CD14-positive monocyte (primary cell): ENCODE results near the gene HIPK3. TPM values are rescaled to one million over a fixed set of nuclear protein-coding genes. Genes with fewer than 3 reads are reported as not detected.

Experiments
- DNase-seq, 3 donors: peaks; one replicate each; pipeline ENCODE4 v3.0.0-alpha.2; 2011 to 2022
- H2AFZ ChIP-seq: 2 replicates; pipeline ENCODE4 v1.6.0; 2012; ENCODE audit warnings: mild to moderate bottlenecking, low read depth, low read length, inconsistent platforms; ENCODE audit not compliant: insufficient read depth, poor library complexity, severe bottlenecking
- H3K27ac ChIP-seq, 2 donors: 1 replicate in 1 of 2; 2 replicates in 1 of 2; pipeline ENCODE4 v1.5.1; 2012 to 2013; ENCODE audit warnings: low read length in 2 of 2, control low read depth in 1 of 2, inconsistent platforms in 1 of 2, low read depth in 1 of 2, mild to moderate bottlenecking in 1 of 2
- H3K27me3 ChIP-seq, 2 donors: one replicate each; pipeline versions ENCODE4 v1.6.0 to v1.6.1; 2011 to 2013; ENCODE audit warnings: low read length in 2 of 2; ENCODE audit not compliant: control insufficient read depth in 2 of 2, insufficient read depth in 2 of 2
- H3K36me3 ChIP-seq, 2 donors: replicated peaks in 1 of 2; 1 replicate in 1 of 2; 2 replicates in 1 of 2; pipeline versions ENCODE4 v1.5.1 to v1.6.1; 2012 to 2013; ENCODE audit warnings: low read length in 2 of 2, control low read depth in 1 of 2, inconsistent platforms in 1 of 2, mild to moderate bottlenecking in 1 of 2; ENCODE audit not compliant: insufficient read depth in 2 of 2, control insufficient read depth in 1 of 2
- H3K4me1 ChIP-seq, 2 donors: 1 replicate in 1 of 2; 2 replicates in 1 of 2; pipeline versions ENCODE4 v1.5.1 to v1.6.1; 2012 to 2013; ENCODE audit warnings: low read length in 2 of 2, control low read depth in 1 of 2, inconsistent platforms in 1 of 2, mild to moderate bottlenecking in 1 of 2, moderate library complexity in 1 of 2; ENCODE audit not compliant: insufficient read depth in 2 of 2, control insufficient read depth in 1 of 2
- H3K4me2 ChIP-seq: replicated peaks from 2 replicates; pipeline ENCODE3; 2012; ENCODE audit warnings: low read length, moderate library complexity, mild to moderate bottlenecking; ENCODE audit not compliant: poor library complexity, severe bottlenecking; ENCODE audit errors: extremely low read depth
- H3K4me3 ChIP-seq, 3 experiments: fragments of 200-600 bp in 1 of 3; sonication (generic) in 1 of 3; replicated peaks in 1 of 3; 1 replicate in 2 of 3; 2 replicates in 1 of 3; pipeline ENCODE4 v1.5.1; 2011 to 2013; ENCODE audit warnings: low read length in 3 of 3, mild to moderate bottlenecking in 3 of 3, control low read depth in 2 of 3, low read depth in 2 of 3, inconsistent platforms in 1 of 3, moderate library complexity in 1 of 3
- H3K79me2 ChIP-seq: 2 replicates; pipeline ENCODE4 v1.6.0; 2012; ENCODE audit warnings: mild to moderate bottlenecking, control low read depth, inconsistent platforms, low read length, moderate library complexity; ENCODE audit not compliant: insufficient read depth
- H3K9ac ChIP-seq: 2 replicates; pipeline ENCODE4 v1.6.0; 2017; ENCODE audit warnings: low read length, mild to moderate bottlenecking; ENCODE audit not compliant: insufficient read depth, poor library complexity, severe bottlenecking
- H3K9me3 ChIP-seq, 2 donors: replicated peaks in 1 of 2; 1 replicate in 1 of 2; 2 replicates in 1 of 2; pipeline versions ENCODE4 v1.5.1 to v1.6.1; 2012 to 2013; ENCODE audit warnings: low read length in 2 of 2, control low read depth in 1 of 2; ENCODE audit not compliant: control insufficient read depth in 1 of 2, insufficient read depth in 1 of 2
- H4K20me1 ChIP-seq: 2 replicates; pipeline ENCODE4 v1.6.0; 2012; ENCODE audit warnings: mild to moderate bottlenecking, low read length, control low read depth, moderate library complexity; ENCODE audit not compliant: insufficient read depth
- H3K27ac Mint-ChIP-seq, 7 donors: one replicate each; pipeline ENCODE4 v1.8.0; 2020; ENCODE audit warnings: mild to moderate bottlenecking in 7 of 7, mixed read lengths in 7 of 7, moderate library complexity in 6 of 7, inconsistent platforms in 2 of 7
- H3K27me3 Mint-ChIP-seq, 3 donors: one replicate each; pipeline ENCODE4 v1.8.0; 2021 to 2022; ENCODE audit warnings: low read depth in 3 of 3, mild to moderate bottlenecking in 3 of 3, mixed read lengths in 3 of 3, moderate library complexity in 3 of 3, inconsistent platforms in 1 of 3
- H3K36me3 Mint-ChIP-seq, 2 donors: one replicate each; pipeline ENCODE4 v1.8.0; 2020; ENCODE audit warnings: mixed read lengths in 2 of 2, inconsistent platforms in 1 of 2, mild to moderate bottlenecking in 1 of 2
- H3K4me1 Mint-ChIP-seq: one replicate; pipeline ENCODE4 v1.8.0; 2020; ENCODE audit warnings: mild to moderate bottlenecking, mixed read lengths
- H3K4me3 Mint-ChIP-seq, 2 donors: one replicate each; pipeline ENCODE4 v1.8.0; 2020; ENCODE audit warnings: mild to moderate bottlenecking in 2 of 2, mixed read lengths in 2 of 2, moderate library complexity in 1 of 2
- H3K9me3 Mint-ChIP-seq, 7 donors: one replicate each; pipeline ENCODE4 v1.8.0; 2020 to 2022; ENCODE audit warnings: mixed read lengths in 7 of 7, mild to moderate bottlenecking in 6 of 7, moderate library complexity in 6 of 7, inconsistent platforms in 2 of 7
- CTCF ChIP-seq: fragments of 200-600 bp; IDR thresholded peaks from one replicate; pipeline ENCODE4 v1.8.0; 2022; ENCODE audit warnings: antibody characterized with exemption, mild to moderate bottlenecking
- WGBS: methylation state at CpG from one replicate; pipeline ENCODE4 v1.1.5; 2013; ENCODE audit warnings: missing lambda C conversion rate; ENCODE audit not compliant: insufficient coverage; 5-methylcytosine and 5-hydroxymethylcytosine counted together
- intact Hi-C, 2 donors: fragments of 100-400 bp; cut with micrococcal nuclease; formaldehyde crosslinking; loops; one replicate each; pipeline versions ENCODE4 v1.15.0 to v1.15.1; 2023
- polyA plus RNA-seq, 3 donors: library from polyadenylated mRNA; depleted of rRNA in 1 of 3; unstranded in 2 of 3; stranded (reverse) in 1 of 3; fragments of 300-500 nt in 2 of 3; fragments of >200 nt in 1 of 3; fragmentation: Illumina TruSeq in 2 of 3; gene quantifications; 1 replicate in 2 of 3; 2 replicates in 1 of 3; pipeline ENCODE4 v1.2.3, GENCODE V29; 2012 to 2021

The HIPK3 gene
- polyA plus RNA-seq, 3 donors: 62.0 to 68.6 (median 63.5) TPM

- TF ChIP-seq CTCF: peak; percentile 71
- Histone ChIP-seq H4K20me1 (peaks cover 100% of the 10 kb centered on the region), H3K4me2 (no peak overlapping the region), H3K4me1 (peaks cover 9 to 17% of the 10 kb centered on the region in 2 donors), H2AFZ (no peak overlapping the region), H3K9me3 (no peaks in the 10 kb centered on the region), H3K4me3 (no peak overlapping the region), H3K9ac (no peak overlapping the region), H3K79me2 (peaks cover 100% of the 10 kb centered on the region), H3K36me3 (peaks cover 21 to 55% of the 10 kb centered on the region in 2 donors), H3K27me3 (no peaks in the 10 kb centered on the region), H3K27ac (peak overlapping the region in 1 of 2 donors; percentile 37)
- intact Hi-C loops: loop anchor here (5.0 to 10.0 kb wide), 4 partner anchors 55 to 365 kb away; partner anchors contain the start of gene HIPK3 (in 1 of the 2)
- Mint-ChIP-seq H3K4me1 (peaks cover 20% of the 10 kb centered on the region), H3K27ac (peak overlapping the region in 2 of 7 donors; percentile 23 to 81), H3K4me3 (no peak overlapping the region), H3K36me3 (peaks cover 16 to 33% of the 10 kb centered on the region in 2 donors), H3K9me3 (no peaks in the 10 kb centered on the region), H3K27me3 (no peaks in the 10 kb centered on the region)
- WGBS: 46% methylated on average over 3 of the region's 4 CpGs
- peak; percentile 39 to 53 (median 49) for DNase-seq
Measured at GRCh38 chr11:33329705-33330329, 72.6 kb downstream of the HIPK3 start.

DNA sequence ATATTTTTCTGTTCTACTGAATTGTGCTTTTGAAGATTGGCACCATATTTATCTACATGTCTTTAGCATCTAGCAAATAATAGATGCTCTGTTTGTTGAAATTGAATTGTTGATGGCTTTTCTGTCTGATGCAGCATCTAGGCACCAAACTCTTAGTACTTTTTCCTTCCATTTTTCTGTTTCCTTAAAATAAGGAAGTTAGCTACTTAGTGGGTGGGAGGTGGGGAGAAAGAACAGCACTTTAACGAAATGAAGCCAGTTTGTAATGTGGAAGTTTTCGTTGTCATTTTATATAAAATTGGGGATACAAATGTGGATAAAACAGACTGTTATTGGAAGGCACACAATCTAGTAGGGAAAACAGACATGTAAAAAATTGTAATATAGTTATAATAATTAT, 76.6 kb downstream of the HIPK3 start:
- no CpG with 5 or more reads among the region's 2 CpGs for WGBS
- Histone ChIP-seq H3K4me3 (no peak overlapping the region), H3K9ac (no peak overlapping the region), H3K4me2 (no peak overlapping the region), H2AFZ (no peak overlapping the region), H3K9me3 (no peaks in the 10 kb centered on the region), H3K36me3 (peaks cover 34 to 85% of the 10 kb centered on the region in 2 donors), H4K20me1 (peaks cover 100% of the 10 kb centered on the region), H3K79me2 (peaks cover 99% of the 10 kb centered on the region), H3K4me1 (peaks cover 9 to 14% of the 10 kb centered on the region in 2 donors), H3K27me3 (no peaks in the 10 kb centered on the region), H3K27ac (peak overlapping the region in 1 of 2 donors; percentile 54)
- H3K27ac Mint-ChIP-seq: peak overlapping the region in 1 of 7 donors; percentile 45
- TF ChIP-seq CTCF: no peak
- peak in 2 of 3 donors; percentile 20 to 21 for DNase-seq
- H3K4me1 Mint-ChIP-seq: peaks cover 2% of the 10 kb centered on the region
- no peaks in the 10 kb centered on the region for H3K27me3 Mint-ChIP-seq
- H3K36me3 Mint-ChIP-seq: peaks cover 18 to 42% of the 10 kb centered on the region in 2 donors
- intact Hi-C loops: no loop called here
- H3K4me3 Mint-ChIP-seq: no peak overlapping the region
- no peaks in the 10 kb centered on the region for H3K9me3 Mint-ChIP-seq
